ENCODE data around the gene LARGE1. TPM values are rescaled to one million over a fixed set of nuclear protein-coding genes. Genes with fewer than 3 reads are reported as not detected.

LARGE1 gene
- total and polyA plus RNA-seq, 2 experiments from 2014 or later = 1.5 to 12.8 TPM

GRCh38 chr22:33656808-33657628 is 263.3 kb downstream of the LARGE1 start:
- no peaks in the 10 kb centered on the region for H3K9me2 ChIP-seq (ENCODE audit: insufficient read depth)
- peaks cover 14% of the 10 kb centered on the region; the same call in 1 of the 2 replicates for H3K4me1 ChIP-seq (ENCODE audit: insufficient read depth)
- 0 out of 2 replicates have a peak, but pooled peaks cover 5% of the 10 kb centered on the region for H3F3A ChIP-seq (ENCODE audit: insufficient read depth)
- H3K27me3 ChIP-seq (replicated peaks; ENCODE audit: insufficient read depth) = no peaks in the 10 kb centered on the region
- no peak overlapping the region for H3K4me2 ChIP-seq (ENCODE audit: unreplicated experiment)
- TF ChIP-seq EZH2phosphoT487 (IDR thresholded peaks at IDR 0.05; ENCODE audit: insufficient read depth, low read depth) (no peak), EZH2 (IDR thresholded peaks at IDR 0.05; ENCODE audit: insufficient read depth, poor library complexity, severe bottlenecking) (no peak)
- no peak overlapping the region for H2AFZ ChIP-seq
- H3K4me3 ChIP-seq = no peak overlapping the region
- H3K79me2 ChIP-seq (ENCODE audit: insufficient read depth) = no peaks in the 10 kb centered on the region
- H3K9me3 ChIP-seq (ENCODE audit: low read depth) = no peaks in the 10 kb centered on the region
- H3K9ac ChIP-seq = no peak overlapping the region
- in situ Hi-C loops (cut with MboI) = no loop called here
- H3K27ac ChIP-seq = no peak overlapping the region
- DNase-seq = peak; percentile 58
- no peaks in the 10 kb centered on the region for H3K36me3 ChIP-seq (ENCODE audit: low read depth)
- H4K20me1 ChIP-seq (ENCODE audit: insufficient read depth) = no peaks in the 10 kb centered on the region
- WGBS, 2 experiments (ENCODE audit: low coverage in 1 of 2, low lambda C conversion rate in 2 of 2, missing lambda C conversion rate in 2 of 2) = 14 to 21% methylated on average over 8 of the region's 8 CpGs

- no peak for DNase-seq
- Histone ChIP-seq H3K4me1 (ENCODE audit: insufficient read depth) (peaks cover 14% of the 10 kb centered on the region; the same call in 1 of the 2 replicates), H3K79me2 (ENCODE audit: insufficient read depth) (no peaks in the 10 kb centered on the region), H3K9ac (no peak overlapping the region), H3K27ac (no peak overlapping the region), H3K9me3 (ENCODE audit: low read depth) (no peaks in the 10 kb centered on the region), H3K9me2 (ENCODE audit: insufficient read depth) (no peaks in the 10 kb centered on the region), H3K4me3 (no peak overlapping the region), H3F3A (ENCODE audit: insufficient read depth) (0 out of 2 replicates have a peak, but pooled peaks cover 5% of the 10 kb centered on the region), H3K4me2 (ENCODE audit: unreplicated experiment) (no peak overlapping the region), H4K20me1 (ENCODE audit: insufficient read depth) (no peaks in the 10 kb centered on the region), H3K36me3 (ENCODE audit: low read depth) (no peaks in the 10 kb centered on the region), H2AFZ (no peak overlapping the region), H3K27me3 (replicated peaks; ENCODE audit: insufficient read depth) (no peaks in the 10 kb centered on the region)
- TF ChIP-seq EZH2phosphoT487 (IDR thresholded peaks at IDR 0.05; ENCODE audit: insufficient read depth, low read depth) (no peak), EZH2 (IDR thresholded peaks at IDR 0.05; ENCODE audit: insufficient read depth, poor library complexity, severe bottlenecking) (no peak)
- WGBS, 2 experiments (ENCODE audit: low coverage in 1 of 2, low lambda C conversion rate in 2 of 2, missing lambda C conversion rate in 2 of 2) = 46 to 49% methylated on average over 12 of the region's 12 CpGs
- in situ Hi-C loops (cut with MboI) = no loop called here
These were observed 265.9 kb downstream of the LARGE1 start for GRCh38 chr22:33654173-33654895.

- Histone ChIP-seq H3K4me2 (ENCODE audit: unreplicated experiment) (no peak overlapping the region), H4K20me1 (ENCODE audit: insufficient read depth) (no peaks in the 10 kb centered on the region), H3K27ac (no peak overlapping the region), H3K9me2 (ENCODE audit: insufficient read depth) (no peaks in the 10 kb centered on the region), H3K4me3 (no peak overlapping the region), H2AFZ (no peak overlapping the region), H3K36me3 (ENCODE audit: low read depth) (no peaks in the 10 kb centered on the region), H3K79me2 (ENCODE audit: insufficient read depth) (no peaks in the 10 kb centered on the region), H3K4me1 (ENCODE audit: insufficient read depth) (peaks cover 8% of the 10 kb centered on the region; the same call in 1 of the 2 replicates), H3K9ac (no peak overlapping the region), H3K9me3 (ENCODE audit: low read depth) (no peaks in the 10 kb centered on the region), H3F3A (ENCODE audit: insufficient read depth) (0 out of 2 replicates have a peak, but pooled peaks cover 5% of the 10 kb centered on the region), H3K27me3 (replicated peaks; ENCODE audit: insufficient read depth) (no peaks in the 10 kb centered on the region)
- no peak for TF ChIP-seq EZH2phosphoT487 (IDR thresholded peaks at IDR 0.05; ENCODE audit: insufficient read depth, low read depth)
- no peak for TF ChIP-seq EZH2 (IDR thresholded peaks at IDR 0.05; ENCODE audit: insufficient read depth, poor library complexity, severe bottlenecking)
- in situ Hi-C loops (cut with MboI) = no loop called here
- WGBS, 2 experiments (ENCODE audit: low coverage in 1 of 2, low lambda C conversion rate in 2 of 2, missing lambda C conversion rate in 2 of 2) = 98 to 99% methylated on average over 8 of the region's 8 CpGs
- DNase-seq = no peak
These were observed 266.7 kb downstream of the LARGE1 start for GRCh38 chr22:33653532-33654063.

GRCh38 chr22:33652615-33653014 is 267.7 kb downstream of the LARGE1 start:
- Histone ChIP-seq H3K27me3 (replicated peaks; ENCODE audit: insufficient read depth) (no peaks in the 10 kb centered on the region), H4K20me1 (ENCODE audit: insufficient read depth) (no peaks in the 10 kb centered on the region), H3K9me3 (ENCODE audit: low read depth) (no peaks in the 10 kb centered on the region), H3K36me3 (ENCODE audit: low read depth) (no peaks in the 10 kb centered on the region), H2AFZ (no peak overlapping the region), H3K9me2 (ENCODE audit: insufficient read depth) (no peaks in the 10 kb centered on the region), H3F3A (ENCODE audit: insufficient read depth) (0 out of 2 replicates have a peak, but pooled peaks cover 5% of the 10 kb centered on the region), H3K9ac (no peak overlapping the region), H3K4me3 (no peak overlapping the region), H3K4me1 (ENCODE audit: insufficient read depth) (peaks cover 8% of the 10 kb centered on the region; the same call in 1 of the 2 replicates), H3K79me2 (ENCODE audit: insufficient read depth) (no peaks in the 10 kb centered on the region), H3K27ac (no peak overlapping the region), H3K4me2 (ENCODE audit: unreplicated experiment) (no peak overlapping the region)
- DNase-seq = peak; percentile 15
- in situ Hi-C loops (cut with MboI) = no loop called here
- WGBS, 2 experiments (ENCODE audit: low coverage in 1 of 2, low lambda C conversion rate in 2 of 2, missing lambda C conversion rate in 2 of 2) = 57 to 58% methylated on average over 5 of the region's 5 CpGs
- TF ChIP-seq EZH2 (IDR thresholded peaks at IDR 0.05; ENCODE audit: insufficient read depth, poor library complexity, severe bottlenecking) = no peak
- TF ChIP-seq EZH2phosphoT487 (IDR thresholded peaks at IDR 0.05; ENCODE audit: insufficient read depth, low read depth) = no peak

Data from GM23248 (cell line).